HepG2 (cell line): ENCODE results near the gene CABLES1. TPM values are rescaled to one million over a fixed set of nuclear protein-coding genes. Genes with fewer than 3 reads are reported as not detected.
A peak's percentile ranks its signal among the peaks of the same experiment; 100 is the strongest.

Experiments used
- CHD2 ChIP-seq: IDR thresholded peaks from 2 replicates; pipeline ENCODE4 v1.6.1; 2011; ENCODE audit warnings: low read depth, low read length, improper control_type of control experiment
- ELF3 ChIP-seq: IDR thresholded peaks from 2 replicates; pipeline ENCODE4 v1.6.1; 2016; ENCODE audit warnings: missing genetic modification reagents, missing compliant biosample characterization
- GZF1 ChIP-seq: sonication (generic); formaldehyde crosslinking; IDR thresholded peaks from 2 replicates; pipeline ENCODE4 v1.5.1; 2020; ENCODE audit warnings: mild to moderate bottlenecking, missing genetic modification reagents
- HNRNPK ChIP-seq: fragments of 200-400 bp; formaldehyde crosslinking; IDR thresholded peaks from 2 replicates; pipeline ENCODE4 v1.6.1; 2018; ENCODE audit warnings: low read length, low read depth, moderate library complexity, mild to moderate bottlenecking; ENCODE audit not compliant: poor library complexity, severe bottlenecking
- IKZF4 ChIP-seq: sonication (generic); formaldehyde crosslinking; IDR thresholded peaks from 2 replicates; pipeline ENCODE4 v1.5.1; 2020; ENCODE audit warnings: borderline replicate concordance, mild to moderate bottlenecking, low read depth, missing genetic modification reagents; ENCODE audit errors: not compliant biosample characterization
- KLF6 ChIP-seq: IDR thresholded peaks from 2 replicates; pipeline ENCODE4 v1.8.0; 2016; ENCODE audit warnings: missing biosample characterization, missing genetic modification reagents
- MATR3 ChIP-seq: sonication (generic); formaldehyde crosslinking; IDR thresholded peaks from 2 replicates; pipeline ENCODE4 v1.4.0; 2020; ENCODE audit warnings: missing genetic modification reagents
- PAX8 ChIP-seq: sonication (generic); formaldehyde crosslinking; IDR thresholded peaks from 2 replicates; pipeline ENCODE4 v1.8.0; 2022; ENCODE audit warnings: mild to moderate bottlenecking, missing genetic modification reagents, borderline replicate concordance
- SNAPC2 ChIP-seq: sonication (generic); formaldehyde crosslinking; IDR thresholded peaks from 2 replicates; pipeline ENCODE4 v1.8.1; 2022; ENCODE audit warnings: mild to moderate bottlenecking, missing genetic modification reagents
- SP5 ChIP-seq: IDR thresholded peaks from 2 replicates; pipeline ENCODE4 v1.6.1; 2016; ENCODE audit warnings: low read depth, borderline replicate concordance
- TCF12 ChIP-seq, 2 experiments: fragments of 450-650 bp in 1 of 2; sonication (generic) in 1 of 2; formaldehyde crosslinking in 1 of 2; IDR thresholded peaks; 2 replicates each; pipeline versions ENCODE4 v1.6.1 to v1.8.0; 2017 to 2022; ENCODE audit warnings: antibody characterized with exemption in 1 of 2, mild to moderate bottlenecking in 1 of 2, missing genetic modification reagents in 1 of 2, moderate library complexity in 1 of 2
- ZNF10 ChIP-seq: sonication (generic); formaldehyde crosslinking; IDR thresholded peaks from 2 replicates; pipeline ENCODE4 v1.4.0; 2020; ENCODE audit warnings: mild to moderate bottlenecking, low read depth, missing genetic modification reagents, borderline replicate concordance
- ZNF567 ChIP-seq: sonication (generic); formaldehyde crosslinking; IDR thresholded peaks from 2 replicates; pipeline ENCODE4 v1.8.1; 2023; ENCODE audit warnings: mild to moderate bottlenecking, missing genetic modification reagents, borderline replicate concordance
- polyA plus RNA-seq, 8 experiments: library from polyadenylated mRNA; depleted of rRNA in 3 of 8; stranded (reverse) in 7 of 8; unstranded in 1 of 8; fragments of >200 nt; fragmentation: Illumina TruSeq in 4 of 8; extraction: Trizol in 4 of 8; gene quantifications; 2 replicates each; pipeline versions ENCODE4 v1.2.1 to v1.2.3, GENCODE V29; 2011 to 2016; ENCODE audit warnings: low read depth in 4 of 8, missing spikeins in 1 of 8, mixed read lengths in 1 of 8; ENCODE audit not compliant: insufficient read depth in 1 of 8
- total RNA-seq, 5 experiments: library from RNA; depleted of rRNA; stranded (reverse); fragments of >200 nt; fragmentation: Illumina TruSeq; extraction: Trizol; gene quantifications; 2 replicates each; pipeline ENCODE4 v1.2.3, GENCODE V29; 2016; ENCODE audit warnings: low read depth in 1 of 5
- TF ChIP-seq, protein P1 (sequence below): sonication (generic); formaldehyde crosslinking; IDR thresholded peaks from 2 replicates; pipeline ENCODE4 v1.8.0; 2022; ENCODE audit warnings: mild to moderate bottlenecking, missing genetic modification reagents
- TF ChIP-seq, protein P2 (sequence below): sonication (generic); formaldehyde crosslinking; conservative IDR thresholded peaks from 2 replicates; pipeline ENCODE4 v1.4.0; 2020; ENCODE audit warnings: missing genetic modification reagents
- TF ChIP-seq, protein P3 (sequence below): sonication (generic); formaldehyde crosslinking; IDR thresholded peaks from 2 replicates; pipeline ENCODE4 v1.5.0; 2020; ENCODE audit warnings: mild to moderate bottlenecking, missing genetic modification reagents
- TF ChIP-seq, protein P4 (sequence below): sonication (generic); formaldehyde crosslinking; IDR thresholded peaks from 2 replicates; pipeline ENCODE4 v1.5.0; 2020; ENCODE audit warnings: mild to moderate bottlenecking, low read depth, missing genetic modification reagents, borderline replicate concordance
- TF ChIP-seq, protein P5 (sequence below): sonication (generic); formaldehyde crosslinking; IDR thresholded peaks from 2 replicates; pipeline ENCODE4 v1.5.0; 2020; ENCODE audit warnings: missing genetic modification reagents, mild to moderate bottlenecking, borderline replicate concordance
- TF ChIP-seq, protein P6 (sequence below): sonication (generic); formaldehyde crosslinking; IDR thresholded peaks from 2 replicates; pipeline ENCODE4 v1.9.0; 2022; ENCODE audit warnings: low read depth, missing genetic modification reagents

The CABLES1 gene
- total and polyA plus RNA-seq, 2 of the 13 experiments (the other 11 are each of a cell fraction or from before 2014, with no cell fraction given) = 14.7 to 25.8 TPM

DNA sequence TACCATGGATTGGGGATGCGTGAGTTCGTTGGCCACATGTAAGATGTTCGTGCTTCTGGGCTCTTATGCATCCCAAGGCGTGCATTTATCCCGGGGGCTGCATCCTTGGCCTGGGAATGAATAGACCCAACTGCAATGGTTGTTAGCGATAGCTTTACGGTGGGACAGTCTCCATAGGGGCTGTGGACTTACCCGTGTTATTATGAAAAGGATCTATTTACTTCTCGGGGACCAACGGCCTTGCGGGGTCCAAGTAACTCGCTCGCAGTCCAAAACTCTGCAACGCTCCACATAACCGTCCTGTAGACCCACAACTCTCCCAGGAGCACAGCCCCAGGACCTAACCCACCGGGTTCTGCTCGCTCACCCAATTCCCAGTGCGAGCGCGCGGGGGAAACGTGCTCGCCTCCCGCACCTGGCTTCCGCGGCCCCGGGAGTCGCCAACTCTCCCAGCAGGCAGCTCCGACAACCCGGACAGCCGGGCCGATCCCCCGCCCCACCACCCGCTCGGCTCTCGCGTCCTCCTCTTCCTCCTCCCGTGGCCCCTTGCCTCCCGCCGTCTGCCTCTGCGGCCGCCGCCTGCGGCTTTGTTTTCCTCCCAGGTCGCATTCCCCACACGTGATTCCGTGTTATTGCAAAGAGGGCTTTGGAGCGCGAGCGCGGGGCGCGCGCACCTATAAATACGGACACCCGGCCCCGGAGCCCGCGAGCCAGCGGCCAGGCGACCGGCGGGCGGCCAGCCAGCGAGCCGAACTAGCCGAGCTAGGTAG is at the start of gene CABLES1 (continued):
- TF ChIP-seq CHD2 = no peak
- TF ChIP-seq, protein P1, sequence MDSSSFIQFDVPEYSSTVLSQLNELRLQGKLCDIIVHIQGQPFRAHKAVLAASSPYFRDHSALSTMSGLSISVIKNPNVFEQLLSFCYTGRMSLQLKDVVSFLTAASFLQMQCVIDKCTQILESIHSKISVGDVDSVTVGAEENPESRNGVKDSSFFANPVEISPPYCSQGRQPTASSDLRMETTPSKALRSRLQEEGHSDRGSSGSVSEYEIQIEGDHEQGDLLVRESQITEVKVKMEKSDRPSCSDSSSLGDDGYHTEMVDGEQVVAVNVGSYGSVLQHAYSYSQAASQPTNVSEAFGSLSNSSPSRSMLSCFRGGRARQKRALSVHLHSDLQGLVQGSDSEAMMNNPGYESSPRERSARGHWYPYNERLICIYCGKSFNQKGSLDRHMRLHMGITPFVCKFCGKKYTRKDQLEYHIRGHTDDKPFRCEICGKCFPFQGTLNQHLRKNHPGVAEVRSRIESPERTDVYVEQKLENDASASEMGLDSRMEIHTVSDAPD = no peak
- no peak for TF ChIP-seq HNRNPK
- no peak for TF ChIP-seq MATR3
- TF ChIP-seq ZNF10 (CRISPR knock-in tag) = no peak
- TF ChIP-seq, protein P2, sequence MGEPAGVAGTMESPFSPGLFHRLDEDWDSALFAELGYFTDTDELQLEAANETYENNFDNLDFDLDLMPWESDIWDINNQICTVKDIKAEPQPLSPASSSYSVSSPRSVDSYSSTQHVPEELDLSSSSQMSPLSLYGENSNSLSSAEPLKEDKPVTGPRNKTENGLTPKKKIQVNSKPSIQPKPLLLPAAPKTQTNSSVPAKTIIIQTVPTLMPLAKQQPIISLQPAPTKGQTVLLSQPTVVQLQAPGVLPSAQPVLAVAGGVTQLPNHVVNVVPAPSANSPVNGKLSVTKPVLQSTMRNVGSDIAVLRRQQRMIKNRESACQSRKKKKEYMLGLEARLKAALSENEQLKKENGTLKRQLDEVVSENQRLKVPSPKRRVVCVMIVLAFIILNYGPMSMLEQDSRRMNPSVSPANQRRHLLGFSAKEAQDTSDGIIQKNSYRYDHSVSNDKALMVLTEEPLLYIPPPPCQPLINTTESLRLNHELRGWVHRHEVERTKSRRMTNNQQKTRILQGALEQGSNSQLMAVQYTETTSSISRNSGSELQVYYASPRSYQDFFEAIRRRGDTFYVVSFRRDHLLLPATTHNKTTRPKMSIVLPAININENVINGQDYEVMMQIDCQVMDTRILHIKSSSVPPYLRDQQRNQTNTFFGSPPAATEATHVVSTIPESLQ = no peak
- no peak for TF ChIP-seq SNAPC2 (CRISPR knock-in tag)
- TF ChIP-seq IKZF4 (CRISPR knock-in tag) = no peak
- peak; percentile 91 for TF ChIP-seq KLF6 (CRISPR knock-in tag)
- TF ChIP-seq, protein P3, sequence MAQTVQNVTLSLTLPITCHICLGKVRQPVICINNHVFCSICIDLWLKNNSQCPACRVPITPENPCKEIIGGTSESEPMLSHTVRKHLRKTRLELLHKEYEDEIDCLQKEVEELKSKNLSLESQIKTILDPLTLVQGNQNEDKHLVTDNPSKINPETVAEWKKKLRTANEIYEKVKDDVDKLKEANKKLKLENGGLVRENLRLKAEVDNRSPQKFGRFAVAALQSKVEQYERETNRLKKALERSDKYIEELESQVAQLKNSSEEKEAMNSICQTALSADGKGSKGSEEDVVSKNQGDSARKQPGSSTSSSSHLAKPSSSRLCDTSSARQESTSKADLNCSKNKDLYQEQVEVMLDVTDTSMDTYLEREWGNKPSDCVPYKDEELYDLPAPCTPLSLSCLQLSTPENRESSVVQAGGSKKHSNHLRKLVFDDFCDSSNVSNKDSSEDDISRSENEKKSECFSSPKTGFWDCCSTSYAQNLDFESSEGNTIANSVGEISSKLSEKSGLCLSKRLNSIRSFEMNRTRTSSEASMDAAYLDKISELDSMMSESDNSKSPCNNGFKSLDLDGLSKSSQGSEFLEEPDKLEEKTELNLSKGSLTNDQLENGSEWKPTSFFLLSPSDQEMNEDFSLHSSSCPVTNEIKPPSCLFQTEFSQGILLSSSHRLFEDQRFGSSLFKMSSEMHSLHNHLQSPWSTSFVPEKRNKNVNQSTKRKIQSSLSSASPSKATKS (CRISPR knock-in tag) = peak; percentile 91; the same call in 1 of the 2 replicates
- TF ChIP-seq TCF12 (IDR thresholded peaks at IDR 0.05) = no peak
- TF ChIP-seq TCF12 (CRISPR knock-in tag; IDR thresholded peaks at IDR 0.05) = 0 out of 2 replicates have a peak, but pooled peaks have one; percentile 32
- TF ChIP-seq SP5 (CRISPR knock-in tag) = no peak
- TF ChIP-seq, protein P4, sequence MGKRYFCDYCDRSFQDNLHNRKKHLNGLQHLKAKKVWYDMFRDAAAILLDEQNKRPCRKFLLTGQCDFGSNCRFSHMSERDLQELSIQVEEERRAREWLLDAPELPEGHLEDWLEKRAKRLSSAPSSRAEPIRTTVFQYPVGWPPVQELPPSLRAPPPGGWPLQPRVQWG (CRISPR knock-in tag) = no peak
- no peak for TF ChIP-seq PAX8 (CRISPR knock-in tag)
- TF ChIP-seq GZF1 (CRISPR knock-in tag) = no peak
- TF ChIP-seq ELF3 (CRISPR knock-in tag) = 0 out of 2 replicates have a peak, but pooled peaks have one; percentile 19
- TF ChIP-seq, protein P5, sequence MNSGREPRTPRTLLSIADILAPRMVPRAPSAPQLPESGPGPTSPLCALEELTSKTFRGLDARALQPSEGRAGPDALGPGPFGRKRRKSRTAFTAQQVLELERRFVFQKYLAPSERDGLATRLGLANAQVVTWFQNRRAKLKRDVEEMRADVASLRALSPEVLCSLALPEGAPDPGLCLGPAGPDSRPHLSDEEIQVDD (CRISPR knock-in tag) = no peak
- no peak for TF ChIP-seq ZNF567
- TF ChIP-seq, protein P6, sequence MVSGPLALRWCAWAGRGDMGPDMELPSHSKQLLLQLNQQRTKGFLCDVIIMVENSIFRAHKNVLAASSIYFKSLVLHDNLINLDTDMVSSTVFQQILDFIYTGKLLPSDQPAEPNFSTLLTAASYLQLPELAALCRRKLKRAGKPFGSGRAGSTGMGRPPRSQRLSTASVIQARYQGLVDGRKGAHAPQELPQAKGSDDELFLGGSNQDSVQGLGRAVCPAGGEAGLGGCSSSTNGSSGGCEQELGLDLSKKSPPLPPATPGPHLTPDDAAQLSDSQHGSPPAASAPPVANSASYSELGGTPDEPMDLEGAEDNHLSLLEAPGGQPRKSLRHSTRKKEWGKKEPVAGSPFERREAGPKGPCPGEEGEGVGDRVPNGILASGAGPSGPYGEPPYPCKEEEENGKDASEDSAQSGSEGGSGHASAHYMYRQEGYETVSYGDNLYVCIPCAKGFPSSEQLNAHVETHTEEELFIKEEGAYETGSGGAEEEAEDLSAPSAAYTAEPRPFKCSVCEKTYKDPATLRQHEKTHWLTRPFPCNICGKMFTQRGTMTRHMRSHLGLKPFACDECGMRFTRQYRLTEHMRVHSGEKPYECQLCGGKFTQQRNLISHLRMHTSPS = no peak; the same call in 1 of the 2 replicates
